Measurements from ENCODE around the gene C3orf80.

The C3orf80 gene

DNA sequence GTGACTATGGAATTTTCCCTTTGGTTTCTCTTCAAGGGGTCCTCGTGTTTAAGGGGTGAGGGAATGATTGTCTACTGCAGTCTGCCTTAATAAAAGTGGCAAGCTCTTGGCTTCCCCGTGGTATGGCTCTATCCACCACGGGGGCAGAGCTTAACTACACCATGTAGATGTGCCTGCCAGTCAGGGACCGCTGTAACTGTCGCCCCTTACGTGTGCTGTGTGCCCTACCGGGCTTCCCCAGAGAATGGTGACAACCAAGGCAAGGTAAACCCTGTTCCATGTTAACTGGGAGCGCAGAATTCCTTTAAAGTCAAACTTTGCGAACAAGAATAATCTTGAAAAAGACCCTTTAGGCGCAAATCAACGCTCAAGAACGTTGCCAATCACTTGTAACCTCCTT, 966 bp upstream of the C3orf80 start:
- Histone ChIP-seq H4K20me1 (ENCODE audit: insufficient read depth) (no peaks in the 10 kb centered on the region), H3K4me3 (IDR thresholded peaks at IDR 0.05; ENCODE audit: insufficient read depth, low read depth, low read length) (no peak overlapping the region), H2AFZ (ENCODE audit: low read depth) (no peak overlapping the region)

GRCh38 chr3:160224811-160225175, 429 bp upstream of the C3orf80 start:
- H3K27ac ChIP-seq = no peak overlapping the region
- peak overlapping the region; percentile 52; the same call in 1 of the 2 replicates for H3K9ac ChIP-seq
- H3K36me3 ChIP-seq (ENCODE audit: insufficient read depth) = no peaks in the 10 kb centered on the region
- no peaks in the 10 kb centered on the region for H3K27me3 ChIP-seq (ENCODE audit: insufficient read depth, low read depth)
- TF ChIP-seq, protein P1, sequence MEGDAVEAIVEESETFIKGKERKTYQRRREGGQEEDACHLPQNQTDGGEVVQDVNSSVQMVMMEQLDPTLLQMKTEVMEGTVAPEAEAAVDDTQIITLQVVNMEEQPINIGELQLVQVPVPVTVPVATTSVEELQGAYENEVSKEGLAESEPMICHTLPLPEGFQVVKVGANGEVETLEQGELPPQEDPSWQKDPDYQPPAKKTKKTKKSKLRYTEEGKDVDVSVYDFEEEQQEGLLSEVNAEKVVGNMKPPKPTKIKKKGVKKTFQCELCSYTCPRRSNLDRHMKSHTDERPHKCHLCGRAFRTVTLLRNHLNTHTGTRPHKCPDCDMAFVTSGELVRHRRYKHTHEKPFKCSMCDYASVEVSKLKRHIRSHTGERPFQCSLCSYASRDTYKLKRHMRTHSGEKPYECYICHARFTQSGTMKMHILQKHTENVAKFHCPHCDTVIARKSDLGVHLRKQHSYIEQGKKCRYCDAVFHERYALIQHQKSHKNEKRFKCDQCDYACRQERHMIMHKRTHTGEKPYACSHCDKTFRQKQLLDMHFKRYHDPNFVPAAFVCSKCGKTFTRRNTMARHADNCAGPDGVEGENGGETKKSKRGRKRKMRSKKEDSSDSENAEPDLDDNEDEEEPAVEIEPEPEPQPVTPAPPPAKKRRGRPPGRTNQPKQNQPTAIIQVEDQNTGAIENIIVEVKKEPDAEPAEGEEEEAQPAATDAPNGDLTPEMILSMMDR (conservative IDR thresholded peaks at IDR 0.05; ENCODE audit: low read depth, low read length) = no peak
- H3K79me2 ChIP-seq (ENCODE audit: insufficient read depth, low read depth) = no peaks in the 10 kb centered on the region
- H4K20me1 ChIP-seq (ENCODE audit: insufficient read depth) = no peaks in the 10 kb centered on the region
- peak overlapping the region; percentile 56; the same call in 1 of the 2 replicates for H3K4me2 ChIP-seq
- no peaks in the 10 kb centered on the region for H3K4me1 ChIP-seq (ENCODE audit: low read depth, poor library complexity, severe bottlenecking)
- H2AFZ ChIP-seq (ENCODE audit: low read depth) = peak overlapping the region; percentile 84
- H3K4me3 ChIP-seq (IDR thresholded peaks at IDR 0.05; ENCODE audit: insufficient read depth, low read depth, low read length) = no peak overlapping the region

More for the DNA sequence above, 966 bp upstream of the C3orf80 start:
- Histone ChIP-seq H3K4me1 (ENCODE audit: low read depth, poor library complexity, severe bottlenecking) (no peaks in the 10 kb centered on the region), H3K36me3 (ENCODE audit: insufficient read depth) (no peaks in the 10 kb centered on the region), H3K9ac (no peak overlapping the region), H3K4me2 (no peak overlapping the region), H3K27ac (no peak overlapping the region), H3K79me2 (ENCODE audit: insufficient read depth, low read depth) (no peaks in the 10 kb centered on the region), H3K27me3 (ENCODE audit: insufficient read depth, low read depth) (no peaks in the 10 kb centered on the region)
- TF ChIP-seq, protein P1 (conservative IDR thresholded peaks at IDR 0.05; ENCODE audit: low read depth, low read length) = no peak

- peak overlapping the region; percentile 56 for H3K4me2 ChIP-seq
- no peaks in the 10 kb centered on the region for H3K79me2 ChIP-seq (ENCODE audit: insufficient read depth, low read depth)
- peak overlapping the region; percentile 84 for H2AFZ ChIP-seq (ENCODE audit: low read depth)
- H3K9ac ChIP-seq = peak overlapping the region; percentile 52; the same call in 1 of the 2 replicates
- H3K4me3 ChIP-seq (IDR thresholded peaks at IDR 0.05; ENCODE audit: insufficient read depth, low read depth, low read length) = peak overlapping the region; percentile 60
- no peaks in the 10 kb centered on the region for H3K27me3 ChIP-seq (ENCODE audit: insufficient read depth, low read depth)
- H3K27ac ChIP-seq = no peak overlapping the region
- H3K36me3 ChIP-seq (ENCODE audit: insufficient read depth) = no peaks in the 10 kb centered on the region
- H4K20me1 ChIP-seq (ENCODE audit: insufficient read depth) = no peaks in the 10 kb centered on the region
- no peaks in the 10 kb centered on the region for H3K4me1 ChIP-seq (ENCODE audit: low read depth, poor library complexity, severe bottlenecking)
- TF ChIP-seq, protein P1 (conservative IDR thresholded peaks at IDR 0.05; ENCODE audit: low read depth, low read length) = no peak
Measured at GRCh38 chr3:160226026-160226907, 1.0 kb downstream of the C3orf80 start.

GRCh38 chr3:160227419-160227818, 2.2 kb downstream of the C3orf80 start:
- Histone ChIP-seq H3K79me2 (ENCODE audit: insufficient read depth, low read depth) (no peaks in the 10 kb centered on the region), H3K36me3 (ENCODE audit: insufficient read depth) (no peaks in the 10 kb centered on the region), H3K27me3 (ENCODE audit: insufficient read depth, low read depth) (no peaks in the 10 kb centered on the region), H3K4me3 (IDR thresholded peaks at IDR 0.05; ENCODE audit: insufficient read depth, low read depth, low read length) (no peak overlapping the region), H4K20me1 (ENCODE audit: insufficient read depth) (no peaks in the 10 kb centered on the region), H3K27ac (no peak overlapping the region), H3K4me1 (ENCODE audit: low read depth, poor library complexity, severe bottlenecking) (no peaks in the 10 kb centered on the region), H3K4me2 (no peak overlapping the region), H2AFZ (ENCODE audit: low read depth) (no peak overlapping the region), H3K9ac (no peak overlapping the region)
- TF ChIP-seq, protein P1 (conservative IDR thresholded peaks at IDR 0.05; ENCODE audit: low read depth, low read length) = no peak

Data from KMS-11 (cell line).